ENCODE data around the gene PTPRR.

The PTPRR gene

GRCh38 chr12:70831543-70831942 is 89.0 kb downstream of the PTPRR start:
- H3K36me3 ChIP-seq (ENCODE audit: control insufficient read depth, insufficient read depth, low read length): no peaks in the 10 kb centered on the region
- H3K27me3 ChIP-seq (ENCODE audit: control insufficient read depth, insufficient read depth, low read length): no peaks in the 10 kb centered on the region
- H3K9ac ChIP-seq (ENCODE audit: low read depth, low read length): no peak overlapping the region
- no peaks in the 10 kb centered on the region for H3K9me3 ChIP-seq (ENCODE audit: control insufficient read depth, insufficient read depth, low read length)
- H3K4me3 ChIP-seq (ENCODE audit: low read depth, low read length): no peak overlapping the region
- H3K4me1 ChIP-seq (ENCODE audit: control insufficient read depth, insufficient read depth, low read length): no peaks in the 10 kb centered on the region

DNA sequence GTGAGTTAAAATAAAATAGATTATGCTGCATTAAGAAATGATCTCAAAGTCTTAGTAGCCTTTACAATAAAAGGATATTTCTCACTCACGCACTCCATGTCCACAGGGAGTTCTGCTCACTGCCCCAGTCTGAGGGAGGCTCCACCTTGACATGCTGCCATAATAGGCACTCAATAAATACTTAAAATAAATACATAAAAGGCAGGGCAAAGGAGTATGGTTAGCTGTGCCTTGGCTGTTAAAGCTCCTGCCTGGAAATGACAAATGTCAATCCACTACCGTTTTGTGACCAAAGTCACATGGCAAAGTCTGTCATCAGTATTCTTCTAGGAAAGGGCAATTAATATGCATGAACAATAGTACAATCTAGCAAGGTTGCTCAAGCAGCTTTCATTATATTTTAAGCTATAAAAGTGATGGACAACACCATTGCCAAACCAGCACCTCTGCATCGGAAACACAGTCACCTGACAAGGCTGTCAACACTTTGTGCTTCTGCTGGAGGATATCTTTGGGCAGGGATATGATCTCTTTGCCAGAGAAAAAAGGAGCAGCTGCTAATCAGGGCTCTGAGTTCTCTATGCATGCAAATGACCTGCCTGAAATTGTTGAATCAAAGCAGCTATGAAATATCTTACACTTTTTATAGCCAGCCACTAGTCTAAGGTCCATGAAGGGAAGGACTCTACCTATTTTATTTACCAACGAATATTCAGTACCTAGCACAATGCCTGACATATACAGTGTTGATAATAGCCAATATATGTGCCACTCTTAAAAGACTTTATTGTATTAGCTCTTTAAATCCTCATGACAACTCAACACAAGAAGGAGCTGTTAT is 90.1 kb downstream of the PTPRR start:
- no peaks in the 10 kb centered on the region for H3K36me3 ChIP-seq (ENCODE audit: control insufficient read depth, insufficient read depth, low read length)
- no peaks in the 10 kb centered on the region for H3K4me1 ChIP-seq (ENCODE audit: control insufficient read depth, insufficient read depth, low read length)
- no peak overlapping the region for H3K9ac ChIP-seq (ENCODE audit: low read depth, low read length)
- H3K27me3 ChIP-seq (ENCODE audit: control insufficient read depth, insufficient read depth, low read length): no peaks in the 10 kb centered on the region
- H3K4me3 ChIP-seq (ENCODE audit: low read depth, low read length): no peak overlapping the region
- no peaks in the 10 kb centered on the region for H3K9me3 ChIP-seq (ENCODE audit: control insufficient read depth, insufficient read depth, low read length)

DNA sequence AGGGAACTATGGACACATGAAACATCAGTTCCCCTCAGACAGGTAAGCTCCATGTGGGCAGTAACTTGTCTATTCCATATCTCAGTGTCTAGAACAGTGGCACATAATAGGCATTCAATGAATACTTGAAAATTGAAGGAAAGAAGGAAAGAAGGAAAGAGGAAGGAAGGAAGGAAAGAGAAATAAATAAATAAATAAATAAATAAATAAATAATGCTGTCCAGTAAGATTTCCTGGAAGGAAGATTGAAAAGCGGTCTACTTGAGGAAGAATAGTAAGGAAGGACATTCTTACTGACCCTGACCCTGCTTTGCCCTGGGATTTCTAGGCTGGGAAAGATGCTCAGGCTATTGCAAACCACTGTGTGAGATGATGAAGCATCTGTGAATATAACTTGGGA is 91.5 kb downstream of the PTPRR start:
- H3K36me3 ChIP-seq (ENCODE audit: control insufficient read depth, insufficient read depth, low read length): no peaks in the 10 kb centered on the region
- no peaks in the 10 kb centered on the region for H3K4me1 ChIP-seq (ENCODE audit: control insufficient read depth, insufficient read depth, low read length)
- no peaks in the 10 kb centered on the region for H3K27me3 ChIP-seq (ENCODE audit: control insufficient read depth, insufficient read depth, low read length)
- no peak overlapping the region for H3K9ac ChIP-seq (ENCODE audit: low read depth, low read length)
- H3K4me3 ChIP-seq (ENCODE audit: low read depth, low read length): no peak overlapping the region
- no peaks in the 10 kb centered on the region for H3K9me3 ChIP-seq (ENCODE audit: control insufficient read depth, insufficient read depth, low read length)

DNA sequence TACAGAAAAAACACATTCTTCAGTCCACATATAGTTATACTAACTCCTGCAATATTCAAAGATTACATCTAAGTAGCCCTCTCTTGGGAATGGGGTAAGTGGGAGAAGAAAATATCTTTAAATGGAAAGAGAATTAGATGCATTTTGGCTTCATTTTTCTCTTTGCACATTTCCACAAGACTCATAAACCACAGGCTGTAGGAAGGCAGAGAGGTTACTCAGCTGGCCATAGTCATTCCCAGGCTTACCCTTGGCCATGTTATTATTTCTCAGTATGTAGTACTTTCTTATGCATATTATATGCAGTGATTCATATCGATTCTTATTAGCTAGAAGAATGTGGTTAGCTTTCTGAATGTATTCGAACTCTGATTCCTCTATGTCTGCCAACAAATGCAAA is 92.2 kb downstream of the PTPRR start:
- H3K9ac ChIP-seq (ENCODE audit: low read depth, low read length): no peak overlapping the region
- no peaks in the 10 kb centered on the region for H3K9me3 ChIP-seq (ENCODE audit: control insufficient read depth, insufficient read depth, low read length)
- no peaks in the 10 kb centered on the region for H3K4me1 ChIP-seq (ENCODE audit: control insufficient read depth, insufficient read depth, low read length)
- H3K4me3 ChIP-seq (ENCODE audit: low read depth, low read length): no peak overlapping the region
- H3K27me3 ChIP-seq (ENCODE audit: control insufficient read depth, insufficient read depth, low read length): no peaks in the 10 kb centered on the region
- H3K36me3 ChIP-seq (ENCODE audit: control insufficient read depth, insufficient read depth, low read length): no peaks in the 10 kb centered on the region

DNA sequence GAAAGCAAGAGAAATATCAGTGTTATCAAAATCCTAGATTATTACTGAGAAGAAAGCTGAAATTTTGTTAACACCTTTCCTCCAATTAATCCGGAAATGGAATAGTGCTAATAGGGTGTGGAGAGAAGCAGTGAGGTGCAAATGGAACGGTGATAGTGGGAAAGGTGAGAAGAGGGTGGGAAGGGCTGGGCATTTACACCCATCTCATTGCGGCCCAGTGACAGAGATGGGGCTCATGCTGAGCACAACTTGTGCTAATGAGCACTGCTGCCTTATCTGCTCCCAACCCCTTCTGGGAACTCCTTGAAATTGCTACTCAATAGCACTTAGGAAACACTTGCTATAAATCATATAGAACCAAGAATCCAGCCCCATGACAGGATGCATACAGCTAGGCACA is 94.4 kb downstream of the PTPRR start:
- Histone ChIP-seq H3K9ac (ENCODE audit: low read depth, low read length) (no peak overlapping the region), H3K9me3 (ENCODE audit: control insufficient read depth, insufficient read depth, low read length) (no peaks in the 10 kb centered on the region), H3K36me3 (ENCODE audit: control insufficient read depth, insufficient read depth, low read length) (no peaks in the 10 kb centered on the region), H3K4me1 (ENCODE audit: control insufficient read depth, insufficient read depth, low read length) (no peaks in the 10 kb centered on the region), H3K27me3 (ENCODE audit: control insufficient read depth, insufficient read depth, low read length) (no peaks in the 10 kb centered on the region), H3K4me3 (ENCODE audit: low read depth, low read length) (no peak overlapping the region)

DNA sequence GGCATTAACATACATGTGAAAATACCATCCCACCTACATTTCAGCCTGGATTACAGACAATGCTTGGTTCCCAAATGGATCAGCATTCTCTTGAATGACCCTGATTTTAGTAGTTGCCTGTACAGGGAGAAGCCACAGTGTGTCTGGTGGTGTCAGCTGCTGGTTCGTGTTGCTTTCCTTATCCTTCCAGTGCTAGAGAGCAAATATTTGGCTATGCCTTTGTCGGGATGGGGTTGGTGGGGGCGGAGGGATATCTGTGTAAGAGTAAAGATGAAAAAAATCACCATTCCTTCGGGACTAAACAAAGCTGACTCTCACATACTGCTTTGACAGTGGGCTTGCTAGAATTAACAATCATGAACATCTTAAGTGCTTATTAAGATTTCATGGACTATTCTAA is 96.0 kb downstream of the PTPRR start:
- H3K27me3 ChIP-seq (ENCODE audit: control insufficient read depth, insufficient read depth, low read length): no peaks in the 10 kb centered on the region
- no peak overlapping the region for H3K4me3 ChIP-seq (ENCODE audit: low read depth, low read length)
- H3K4me1 ChIP-seq (ENCODE audit: control insufficient read depth, insufficient read depth, low read length): no peaks in the 10 kb centered on the region
- H3K36me3 ChIP-seq (ENCODE audit: control insufficient read depth, insufficient read depth, low read length): no peaks in the 10 kb centered on the region
- H3K9ac ChIP-seq (ENCODE audit: low read depth, low read length): no peak overlapping the region
- H3K9me3 ChIP-seq (ENCODE audit: control insufficient read depth, insufficient read depth, low read length): no peaks in the 10 kb centered on the region

- Histone ChIP-seq H3K4me3 (ENCODE audit: low read depth, low read length) (no peak overlapping the region), H3K27me3 (ENCODE audit: control insufficient read depth, insufficient read depth, low read length) (no peaks in the 10 kb centered on the region), H3K36me3 (ENCODE audit: control insufficient read depth, insufficient read depth, low read length) (no peaks in the 10 kb centered on the region), H3K4me1 (ENCODE audit: control insufficient read depth, insufficient read depth, low read length) (no peaks in the 10 kb centered on the region), H3K9me3 (ENCODE audit: control insufficient read depth, insufficient read depth, low read length) (no peaks in the 10 kb centered on the region), H3K9ac (ENCODE audit: low read depth, low read length) (no peak overlapping the region)
Observed at GRCh38 chr12:70823182-70823976, 97.2 kb downstream of the PTPRR start.

DNA sequence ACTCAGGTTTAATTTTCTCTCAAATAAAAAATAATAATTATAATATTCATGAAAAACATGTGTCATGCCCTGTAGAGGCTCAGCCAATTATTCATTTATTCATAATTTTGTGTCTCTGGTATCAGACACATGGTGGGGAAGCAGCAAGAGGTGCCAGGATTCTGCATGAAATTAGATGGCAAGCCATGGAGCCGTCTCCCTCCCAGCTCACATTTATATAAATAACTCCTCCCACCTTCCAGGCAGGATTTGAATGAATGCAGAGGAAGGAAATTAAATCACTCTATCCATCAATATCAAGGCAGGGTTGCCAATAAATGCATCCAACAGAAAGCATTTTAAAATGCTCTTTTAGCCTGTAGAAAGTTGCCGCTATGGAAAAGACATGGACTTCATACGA is 98.1 kb downstream of the PTPRR start:
- Histone ChIP-seq H3K4me3 (ENCODE audit: low read depth, low read length) (no peak overlapping the region), H3K27me3 (ENCODE audit: control insufficient read depth, insufficient read depth, low read length) (no peaks in the 10 kb centered on the region), H3K36me3 (ENCODE audit: control insufficient read depth, insufficient read depth, low read length) (no peaks in the 10 kb centered on the region), H3K9me3 (ENCODE audit: control insufficient read depth, insufficient read depth, low read length) (no peaks in the 10 kb centered on the region), H3K9ac (ENCODE audit: low read depth, low read length) (no peak overlapping the region), H3K4me1 (ENCODE audit: control insufficient read depth, insufficient read depth, low read length) (no peaks in the 10 kb centered on the region)

- Histone ChIP-seq H3K4me1 (ENCODE audit: control insufficient read depth, insufficient read depth, low read length) (no peaks in the 10 kb centered on the region), H3K27me3 (ENCODE audit: control insufficient read depth, insufficient read depth, low read length) (no peaks in the 10 kb centered on the region), H3K36me3 (ENCODE audit: control insufficient read depth, insufficient read depth, low read length) (no peaks in the 10 kb centered on the region), H3K4me3 (ENCODE audit: low read depth, low read length) (no peak overlapping the region), H3K9me3 (ENCODE audit: control insufficient read depth, insufficient read depth, low read length) (no peaks in the 10 kb centered on the region), H3K9ac (ENCODE audit: low read depth, low read length) (no peak overlapping the region)
Observed at GRCh38 chr12:70815971-70816391, 104.6 kb downstream of the PTPRR start.

- Histone ChIP-seq H3K4me3 (ENCODE audit: low read depth, low read length) (no peak overlapping the region), H3K36me3 (ENCODE audit: control insufficient read depth, insufficient read depth, low read length) (no peaks in the 10 kb centered on the region), H3K9me3 (ENCODE audit: control insufficient read depth, insufficient read depth, low read length) (no peaks in the 10 kb centered on the region), H3K9ac (ENCODE audit: low read depth, low read length) (no peak overlapping the region), H3K27me3 (ENCODE audit: control insufficient read depth, insufficient read depth, low read length) (no peaks in the 10 kb centered on the region), H3K4me1 (ENCODE audit: control insufficient read depth, insufficient read depth, low read length) (no peaks in the 10 kb centered on the region)
Observed at GRCh38 chr12:70815056-70815455, 105.5 kb downstream of the PTPRR start.

DNA sequence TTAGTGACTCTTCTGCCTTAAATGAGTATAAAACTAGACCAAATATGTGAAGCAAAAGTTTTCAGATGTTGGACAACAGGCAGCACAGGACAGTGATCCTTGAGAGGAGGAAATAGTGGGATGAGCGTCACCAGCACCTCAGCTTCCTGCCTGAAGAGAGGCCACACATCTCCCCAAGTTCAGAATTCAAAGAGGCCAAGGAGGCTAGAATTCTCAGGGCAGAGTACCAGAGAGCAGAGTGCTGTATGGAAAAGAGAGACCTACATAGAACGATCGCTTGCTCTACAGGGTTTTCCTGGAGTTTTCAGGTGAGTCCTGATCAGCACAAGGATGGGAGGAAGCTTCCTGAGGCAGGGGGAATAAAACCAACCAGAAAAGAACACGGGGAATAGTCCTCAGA is 107.0 kb downstream of the PTPRR start:
- Histone ChIP-seq H3K9me3 (ENCODE audit: control insufficient read depth, insufficient read depth, low read length) (no peaks in the 10 kb centered on the region), H3K4me1 (ENCODE audit: control insufficient read depth, insufficient read depth, low read length) (no peaks in the 10 kb centered on the region), H3K36me3 (ENCODE audit: control insufficient read depth, insufficient read depth, low read length) (no peaks in the 10 kb centered on the region), H3K4me3 (ENCODE audit: low read depth, low read length) (no peak overlapping the region), H3K9ac (ENCODE audit: low read depth, low read length) (no peak overlapping the region), H3K27me3 (ENCODE audit: control insufficient read depth, insufficient read depth, low read length) (no peaks in the 10 kb centered on the region)

- H3K9me3 ChIP-seq (ENCODE audit: control insufficient read depth, insufficient read depth, low read length): no peaks in the 10 kb centered on the region
- no peaks in the 10 kb centered on the region for H3K27me3 ChIP-seq (ENCODE audit: control insufficient read depth, insufficient read depth, low read length)
- H3K4me3 ChIP-seq (ENCODE audit: low read depth, low read length): no peak overlapping the region
- no peak overlapping the region for H3K9ac ChIP-seq (ENCODE audit: low read depth, low read length)
- H3K36me3 ChIP-seq (ENCODE audit: control insufficient read depth, insufficient read depth, low read length): no peaks in the 10 kb centered on the region
- H3K4me1 ChIP-seq (ENCODE audit: control insufficient read depth, insufficient read depth, low read length): no peaks in the 10 kb centered on the region
Observed at GRCh38 chr12:70812136-70812535, 108.4 kb downstream of the PTPRR start.

Data from iPS-15b (cell line).